ENCODE measurements around the gene EIF5.
"Not testable (repeated sequence)": the region's sequence is repeated elsewhere in the genome, so short reads cannot be mapped to it uniquely, and the experiment has no call there.

Gene EIF5

DNA sequence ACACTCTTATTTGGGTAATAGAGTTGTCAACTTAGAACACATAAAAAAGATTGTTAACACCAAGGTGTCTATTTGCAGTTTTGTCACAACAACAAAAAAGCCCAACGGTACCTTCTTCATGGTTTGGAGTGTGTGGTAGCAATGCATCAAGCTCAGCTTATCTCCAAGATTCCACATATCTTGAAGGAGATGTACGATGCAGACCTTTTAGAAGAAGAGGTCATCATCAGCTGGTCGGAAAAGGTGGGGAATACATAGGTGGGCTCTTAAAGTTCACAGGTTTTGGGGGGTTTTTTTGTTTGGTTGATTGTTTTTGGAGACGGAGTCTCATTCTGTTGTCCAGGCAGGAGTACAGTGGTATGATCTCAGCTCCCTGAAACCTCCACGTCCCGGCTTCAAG lies 5.5 kb downstream of the EIF5 start:
- no peak for DNase-seq

DNA sequence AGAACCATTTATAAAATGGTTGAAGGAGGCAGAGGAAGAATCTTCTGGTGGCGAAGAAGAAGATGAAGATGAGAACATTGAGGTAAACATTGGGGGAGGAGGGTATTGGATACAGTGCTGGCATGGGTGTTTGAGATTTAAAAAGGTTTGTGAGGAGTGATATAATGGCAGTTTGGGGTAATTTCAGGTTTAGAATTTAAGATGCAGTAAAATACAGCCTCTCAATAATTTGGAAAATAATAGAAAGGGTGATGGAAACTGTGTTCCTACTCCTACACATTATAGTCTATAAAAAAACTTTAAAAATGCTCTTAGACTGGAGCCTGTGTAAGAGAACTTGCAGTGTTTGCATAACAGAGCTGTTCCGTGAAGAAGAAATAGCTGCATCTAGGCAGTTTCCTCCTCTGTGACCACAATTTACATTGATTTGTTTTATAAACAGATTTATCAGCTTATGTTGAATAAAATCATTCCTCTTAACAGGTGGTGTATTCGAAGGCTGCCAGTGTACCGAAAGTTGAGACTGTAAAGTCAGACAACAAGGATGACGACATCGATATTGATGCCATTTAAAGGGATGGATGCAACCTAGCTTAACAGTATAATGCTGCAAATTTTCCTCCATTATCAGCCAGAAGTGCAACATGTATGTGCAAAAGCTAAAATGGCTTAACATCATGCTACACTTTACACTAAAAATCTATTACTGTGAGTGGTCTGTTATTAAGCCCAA lies 6.6 kb downstream of the EIF5 start:
- DNase-seq: no peak

DNA sequence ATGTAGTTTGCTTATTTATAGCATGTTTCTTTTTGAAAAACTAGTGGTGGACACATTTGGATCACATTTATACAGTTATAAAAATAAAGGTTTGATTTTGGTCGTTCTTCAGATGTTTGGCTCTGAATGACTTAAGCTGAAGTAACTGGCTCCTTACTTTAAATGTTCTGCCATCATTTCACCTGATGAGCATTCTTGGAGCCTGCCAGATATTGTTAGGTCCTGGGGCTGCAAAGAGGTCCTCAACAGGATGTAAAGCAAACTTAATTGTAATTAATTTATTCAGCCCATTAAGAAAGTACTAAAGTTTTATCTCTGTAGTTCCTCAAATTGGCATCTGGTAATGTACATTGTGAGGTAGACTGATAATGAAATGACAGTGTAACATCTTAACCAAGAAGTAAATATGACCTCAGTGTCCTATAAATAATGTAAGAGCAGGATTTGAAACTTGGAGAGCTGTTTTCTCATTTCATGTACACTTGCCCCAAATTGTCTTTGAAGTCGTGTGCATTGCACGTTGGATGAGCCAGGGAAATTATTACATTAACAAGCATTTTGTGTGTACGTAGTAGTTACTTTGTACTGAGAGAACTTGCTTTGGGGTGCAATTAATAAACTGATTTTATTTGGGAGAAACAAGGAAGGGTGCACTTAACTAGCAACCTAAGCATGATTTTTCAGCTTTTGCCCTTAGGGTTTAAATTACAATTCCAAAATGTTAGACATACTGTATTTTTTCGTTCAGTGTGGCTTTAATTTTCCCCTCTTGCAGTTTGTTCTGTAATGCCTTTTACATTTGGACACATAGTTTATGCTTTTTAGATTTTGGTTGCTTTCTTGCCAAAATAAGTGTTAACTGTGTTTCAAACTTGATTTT lies 7.5 kb downstream of the EIF5 start:
- DNase-seq: no peak

DNA sequence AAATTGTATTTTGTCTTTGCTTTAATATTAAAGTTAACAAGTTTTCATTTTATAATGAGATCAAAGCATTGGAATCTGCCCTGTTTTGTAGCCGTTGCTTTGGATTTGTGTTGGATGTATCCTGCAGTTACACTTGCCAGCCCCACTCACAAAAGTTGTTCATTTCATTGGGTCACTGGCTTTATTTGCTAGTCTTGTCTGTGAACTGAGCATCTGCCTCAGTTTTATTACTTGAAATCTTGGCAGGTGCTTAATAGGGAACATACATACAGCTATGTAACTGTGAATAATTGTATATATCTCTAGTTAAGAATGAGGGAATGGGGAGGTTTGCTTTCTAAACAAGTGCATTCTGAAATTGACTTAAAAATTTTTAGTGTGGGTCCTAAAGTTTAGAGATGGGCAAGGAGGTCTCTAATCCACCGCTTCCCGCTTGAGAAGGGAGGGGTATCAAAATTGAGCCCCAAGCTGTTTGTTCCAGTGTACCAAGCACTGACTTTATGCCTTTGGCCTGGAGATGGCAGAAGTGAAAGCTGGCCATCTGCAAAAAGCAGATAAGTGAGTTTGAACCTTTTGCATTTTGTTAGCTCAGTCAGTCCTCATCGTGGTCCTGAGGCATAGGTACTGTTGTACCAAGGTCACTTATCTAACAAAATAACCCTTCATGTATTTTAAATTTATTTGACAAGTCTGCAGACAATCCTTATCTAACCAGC lies 9.3 kb downstream of the EIF5 start:
- no peak for DNase-seq

DNA sequence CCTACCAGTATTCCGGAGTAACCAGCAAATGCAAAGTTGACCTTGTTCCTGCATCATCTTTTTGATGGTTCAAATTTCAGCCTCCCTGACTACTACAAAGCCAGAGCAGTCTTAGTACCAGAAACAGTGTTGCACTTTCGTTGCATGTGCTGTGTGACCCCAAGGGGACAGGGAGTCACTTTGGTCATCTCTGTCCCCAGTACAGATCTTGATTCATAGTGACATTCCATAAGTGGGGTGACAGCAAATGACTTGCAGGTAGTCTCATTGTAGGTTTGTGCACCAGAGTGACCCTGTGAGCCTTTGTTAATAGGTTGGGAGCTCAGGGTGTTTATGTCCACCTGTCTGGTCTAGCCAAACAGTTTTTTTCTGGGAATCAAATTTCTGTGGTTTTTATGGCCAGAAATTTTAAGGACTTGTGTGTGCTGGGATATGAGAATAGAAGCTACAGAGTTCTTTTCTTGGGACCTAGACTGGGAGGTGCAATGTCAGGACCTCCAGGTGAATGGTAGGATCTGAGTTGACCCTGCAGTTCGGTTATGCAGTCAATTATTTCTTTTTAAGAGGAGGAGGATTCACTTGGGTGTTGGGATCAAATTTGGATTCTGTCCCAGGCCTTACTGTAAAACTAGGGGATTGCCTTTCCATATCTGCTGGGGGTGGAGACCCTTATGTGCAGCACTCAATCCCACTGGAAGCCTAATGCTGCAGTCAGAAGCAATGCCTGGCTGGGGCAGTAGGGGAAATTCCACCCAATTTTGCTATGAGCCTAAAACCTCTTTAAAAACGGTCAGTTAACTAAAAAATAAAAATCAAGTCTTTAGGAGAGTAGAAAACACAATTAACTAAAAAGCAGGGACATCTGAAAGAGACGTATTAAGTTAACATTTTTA lies 10.1 kb downstream of the EIF5 start:
- DNase-seq: no peak

DNA sequence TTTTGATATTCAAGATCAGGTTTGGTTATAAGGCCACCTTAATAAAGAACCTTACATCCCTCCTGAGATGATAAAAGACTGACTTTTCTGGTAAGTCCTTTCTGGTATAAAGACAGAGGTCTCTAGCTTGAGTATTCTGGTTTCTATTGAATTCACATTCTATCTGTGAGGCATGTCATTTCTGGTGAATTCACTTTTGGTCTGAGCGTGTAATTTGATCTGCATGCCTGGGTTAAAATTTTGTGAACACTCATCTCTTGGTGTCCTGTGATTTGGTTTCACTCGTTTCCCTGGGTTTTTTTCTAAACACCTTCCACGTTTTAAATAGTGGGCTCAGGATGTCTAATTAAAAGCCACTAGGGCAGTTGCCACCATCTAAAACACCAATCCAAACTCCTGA lies 12.2 kb downstream of the EIF5 start:
- no peak for DNase-seq

DNA sequence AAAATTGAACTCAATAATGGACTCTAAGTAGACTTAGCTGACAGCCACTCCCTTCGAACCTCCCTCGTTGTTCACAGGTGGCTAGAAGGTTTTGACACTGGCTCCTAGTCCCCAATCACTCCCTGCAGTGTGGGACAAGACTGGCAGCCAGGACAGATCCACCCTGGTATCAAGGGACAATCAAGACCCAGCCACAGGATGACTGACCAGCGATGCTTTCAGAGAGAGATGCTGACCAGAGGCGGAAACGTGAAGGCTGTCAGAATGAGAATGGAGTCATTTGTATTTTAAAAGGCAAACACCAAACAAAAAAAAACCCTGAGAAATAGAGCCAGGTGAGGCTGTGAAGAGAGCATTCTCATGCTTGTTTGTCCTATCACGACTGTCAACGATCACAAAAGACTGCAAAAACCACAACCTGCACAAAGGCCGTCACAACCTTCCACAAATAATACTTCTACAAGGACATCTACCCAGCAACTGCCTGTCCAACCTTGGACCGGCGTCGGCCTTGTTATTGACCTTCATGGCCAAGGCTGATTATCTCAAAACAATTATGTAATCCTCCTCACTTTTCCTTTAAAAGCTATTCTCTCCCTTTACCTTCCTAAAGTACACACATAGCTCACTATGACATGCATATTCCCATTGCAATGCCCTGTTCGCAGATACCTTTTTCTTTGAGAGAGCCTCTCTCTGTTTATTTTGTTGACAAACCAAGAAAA lies 13.2 kb downstream of the EIF5 start:
- no peak for DNase-seq

DNA sequence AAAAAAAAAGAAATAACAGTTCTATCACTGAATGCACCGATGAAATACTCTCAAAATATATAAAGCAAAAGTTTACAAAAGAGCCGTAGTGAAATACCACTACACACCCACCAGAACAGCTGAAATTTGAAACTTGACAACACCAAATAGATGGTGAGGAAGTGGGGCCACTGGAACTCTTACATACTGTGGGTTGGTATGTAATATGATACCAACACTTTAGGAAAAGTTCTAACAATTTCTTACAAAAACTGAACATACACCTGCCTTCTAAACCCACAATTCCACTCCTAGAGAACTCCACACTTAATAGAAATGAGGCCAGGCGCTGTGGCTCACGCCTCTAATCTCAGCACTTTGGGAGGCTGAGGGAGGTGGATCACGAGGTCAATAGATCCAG lies 14.1 kb downstream of the EIF5 start:
- DNase-seq: no peak

DNA sequence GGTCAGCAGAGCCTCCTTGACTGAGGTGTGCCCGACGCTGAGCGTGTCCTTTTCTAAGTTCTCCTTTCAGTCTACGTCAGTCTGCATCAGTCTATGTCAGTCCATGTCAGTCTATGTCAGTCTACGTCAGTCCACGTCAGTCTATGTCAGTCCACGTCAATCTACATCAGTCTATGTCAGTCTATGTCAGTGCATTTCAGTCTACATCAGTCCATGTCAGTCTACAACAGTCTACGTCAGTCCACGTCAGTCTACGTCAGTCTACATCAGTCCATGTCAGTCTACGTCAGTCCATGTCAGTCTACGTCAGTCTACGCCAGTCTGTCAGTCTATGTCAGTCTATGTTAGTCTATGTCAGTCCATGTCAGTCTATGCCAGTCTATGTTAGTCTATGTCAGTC lies 15.9 kb downstream of the EIF5 start:
- DNase-seq: no peak

DNA sequence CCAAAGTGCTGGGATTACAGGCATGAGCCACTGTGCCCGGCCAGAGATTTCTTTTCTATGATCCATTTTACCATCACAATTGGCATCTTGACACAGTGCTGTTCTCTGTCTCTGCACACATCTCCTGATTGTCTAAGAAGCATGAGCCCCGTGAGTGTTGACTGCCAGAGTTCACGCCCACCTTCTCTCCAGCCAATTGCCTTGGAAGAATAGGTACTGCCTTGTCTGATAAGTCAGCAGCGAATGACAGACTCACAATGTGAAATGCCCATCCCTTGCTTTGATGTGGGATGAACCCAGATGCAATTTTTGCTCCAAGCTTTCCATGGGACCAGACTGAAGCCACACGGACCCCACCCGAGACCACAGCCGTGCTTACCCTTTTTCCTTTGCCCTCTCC lies 19.3 kb downstream of the EIF5 start:
- no peak for DNase-seq

DNA sequence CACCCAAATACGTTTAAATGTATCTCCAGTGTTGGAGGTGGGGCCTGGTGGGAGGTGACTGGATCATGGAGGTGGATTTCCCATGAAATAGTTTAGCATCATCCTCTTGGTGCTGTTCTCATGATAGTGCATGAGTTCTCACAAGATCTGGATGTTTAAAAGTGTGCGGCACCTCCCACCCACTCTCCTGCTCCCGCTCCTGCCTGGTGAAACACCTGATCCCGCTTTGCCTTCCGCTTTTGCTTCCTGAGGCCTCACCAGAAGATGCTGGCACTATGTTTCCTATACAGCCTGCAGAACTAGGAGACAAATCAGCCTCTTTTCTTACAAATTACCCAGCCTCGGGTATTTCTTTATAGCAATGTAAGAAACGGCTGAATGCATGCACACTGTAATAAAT lies 20.1 kb downstream of the EIF5 start:
- DNase-seq: no peak

DNA sequence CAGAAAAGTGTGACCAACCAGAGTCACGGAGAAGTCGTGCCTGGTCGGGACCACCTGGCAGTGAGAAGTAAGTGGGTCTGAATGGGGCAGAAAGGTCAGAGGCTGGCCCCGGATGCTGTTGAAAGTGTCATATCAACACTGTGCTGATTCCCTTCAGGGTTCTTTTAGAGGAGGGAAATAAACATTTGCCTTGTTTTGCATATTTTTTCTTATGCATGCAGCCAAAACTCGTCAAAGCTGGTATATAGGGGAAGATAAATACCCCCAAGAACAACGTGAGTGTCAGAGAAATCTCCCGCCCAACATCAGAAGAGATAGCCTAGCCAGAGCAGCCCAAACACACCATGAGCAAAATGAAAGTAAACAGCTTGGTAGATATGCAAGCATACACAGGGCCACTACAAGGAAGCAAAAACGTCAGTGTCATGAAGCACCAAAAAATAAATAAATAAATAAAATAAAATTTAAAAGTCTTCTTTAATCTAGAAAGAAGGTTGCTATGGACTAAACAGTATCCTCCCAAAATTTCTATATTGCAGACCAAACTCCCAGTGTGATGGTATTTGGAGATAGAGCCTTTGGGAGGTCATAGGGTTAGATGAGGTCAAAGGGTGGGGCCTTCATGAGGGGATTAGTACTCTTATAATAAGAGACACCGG lies 22.1 kb downstream of the EIF5 start:
- DNase-seq: no peak

DNA sequence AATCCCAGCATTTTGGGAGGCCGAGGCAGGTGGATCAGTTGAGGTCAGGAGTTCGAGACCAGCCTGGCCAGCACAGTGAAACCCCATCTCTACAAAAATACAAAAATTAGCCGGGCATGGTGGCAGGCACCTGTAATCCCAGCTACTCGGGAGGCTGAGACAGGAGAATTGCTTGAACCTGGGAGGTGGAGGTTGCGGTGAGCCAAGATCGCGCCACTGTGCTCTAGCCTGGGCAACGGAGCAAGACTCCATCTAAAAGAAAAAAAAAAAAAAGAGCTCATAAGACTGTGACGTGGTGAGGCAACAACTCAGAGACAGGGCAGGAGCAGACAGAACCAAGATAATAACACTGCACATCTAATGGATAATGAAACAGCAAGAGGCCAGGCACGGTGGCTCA lies 23.5 kb downstream of the EIF5 start:
- DNase-seq: not testable (repeated sequence)

DNA sequence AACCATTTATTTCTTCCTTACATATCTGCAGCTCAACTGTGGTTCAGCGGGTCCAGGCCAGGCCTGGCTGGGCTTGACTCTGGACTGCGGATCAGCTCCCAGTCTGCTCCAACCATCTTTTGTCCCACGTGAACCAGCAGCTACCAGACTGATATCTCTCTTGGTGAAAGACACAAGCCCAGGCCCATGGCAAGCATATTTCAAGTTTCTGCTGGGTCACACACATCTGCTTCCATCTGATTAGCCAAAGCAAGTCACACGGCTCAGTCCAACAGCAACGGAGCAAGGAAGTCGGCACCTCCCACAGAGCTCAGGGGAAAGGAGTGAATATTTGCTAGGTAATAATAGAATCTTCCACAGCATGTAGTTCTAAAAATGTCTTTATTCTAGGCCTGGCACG lies 26.5 kb downstream of the EIF5 start:
- no peak for DNase-seq

DNA sequence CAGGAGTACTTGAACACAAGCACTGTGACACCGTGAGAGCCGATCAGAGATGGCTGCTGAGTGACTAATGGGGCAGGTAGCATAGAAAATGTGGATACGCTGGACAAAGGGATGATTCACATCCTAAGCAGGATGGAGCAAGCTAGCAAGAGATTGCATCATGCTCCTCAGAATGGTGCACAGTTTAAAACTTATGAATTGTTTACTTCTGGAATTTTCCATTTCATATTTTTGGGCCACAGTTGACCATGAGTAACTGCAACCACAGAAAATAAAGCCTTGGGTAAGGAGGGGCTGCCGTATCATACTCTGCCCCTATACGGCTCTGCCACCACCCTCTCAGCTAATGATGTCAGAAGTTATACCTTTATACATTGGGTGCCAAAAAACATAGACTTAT lies 27.8 kb downstream of the EIF5 start:
- no peak for DNase-seq

DNA sequence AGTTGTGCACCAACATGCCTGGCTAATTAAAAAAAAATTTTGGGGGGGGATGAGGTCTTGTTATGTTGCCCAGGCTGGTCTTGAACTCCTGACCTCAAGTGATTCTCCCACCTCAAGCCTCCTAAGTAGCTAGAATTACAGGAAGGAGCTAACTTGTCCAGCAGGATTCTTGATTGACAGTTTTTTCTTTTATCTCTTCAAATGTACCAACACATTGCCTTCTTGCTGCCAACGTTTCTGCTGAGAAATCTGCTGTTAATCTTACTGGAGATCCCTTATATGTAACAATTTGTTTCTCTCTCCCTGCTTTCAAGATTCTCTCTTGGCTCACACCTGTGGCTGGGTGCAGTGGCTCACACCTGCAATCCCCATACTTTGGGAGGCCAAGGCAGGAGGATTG lies 28.7 kb downstream of the EIF5 start:
- no peak for DNase-seq

DNA sequence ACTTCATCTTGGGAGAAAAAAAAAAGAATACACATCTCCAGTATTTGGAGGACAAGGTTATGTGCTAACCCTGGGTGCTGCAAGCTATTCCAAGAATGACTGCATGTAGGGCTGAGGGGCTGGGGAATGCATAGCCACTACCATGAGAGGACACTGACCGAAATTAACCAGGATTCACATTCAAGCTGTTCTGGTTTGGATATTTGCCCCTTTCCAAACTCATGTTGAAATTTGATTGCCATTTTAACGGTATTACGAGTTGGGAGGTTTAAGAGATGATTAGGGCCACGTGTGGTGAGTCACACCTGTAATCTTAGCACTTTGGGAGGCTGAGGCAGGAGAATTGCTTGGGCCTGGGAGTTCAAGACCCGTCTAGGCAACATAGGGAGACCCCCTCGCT lies 32.7 kb downstream of the EIF5 start:
- DNase-seq: no peak

DNA sequence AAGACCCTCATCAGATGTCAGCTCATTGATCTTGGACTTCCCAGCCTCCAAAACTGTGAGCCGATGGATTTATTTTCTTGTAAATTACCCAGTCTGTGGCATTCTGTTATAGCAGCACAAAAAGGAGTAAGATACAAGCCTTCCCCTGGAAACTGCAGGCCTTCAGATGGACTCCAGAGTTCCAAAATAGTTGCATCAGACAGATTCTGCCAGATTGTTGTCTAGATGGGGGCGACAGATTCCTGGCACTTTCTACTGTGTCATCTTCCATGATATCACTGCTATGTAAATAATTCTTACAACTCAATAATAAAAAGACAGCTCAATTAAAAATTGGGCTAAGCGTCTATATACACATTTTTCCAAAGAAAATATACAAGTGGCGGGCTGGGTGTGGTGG lies 34.0 kb downstream of the EIF5 start:
- no peak for DNase-seq

DNA sequence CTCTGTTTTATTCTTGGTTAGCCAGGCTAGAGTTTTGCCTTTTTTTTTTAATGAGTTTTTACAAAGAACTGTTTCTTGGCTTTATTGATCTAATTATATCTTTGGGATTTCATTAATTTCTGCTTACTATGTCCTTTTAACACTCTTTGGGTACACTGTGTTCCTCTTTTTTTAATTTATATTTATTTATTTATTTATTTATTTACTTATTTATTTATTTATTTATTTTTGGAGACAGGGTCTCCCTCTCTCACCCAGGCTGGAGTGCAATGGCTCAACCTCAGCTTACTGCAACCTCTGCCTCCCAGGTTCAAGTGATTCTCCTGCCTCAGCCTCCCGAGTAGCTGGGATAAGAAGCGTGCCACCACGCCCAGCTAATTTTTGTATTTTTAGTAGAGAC lies 36.0 kb downstream of the EIF5 start:
- DNase-seq: no peak

DNA sequence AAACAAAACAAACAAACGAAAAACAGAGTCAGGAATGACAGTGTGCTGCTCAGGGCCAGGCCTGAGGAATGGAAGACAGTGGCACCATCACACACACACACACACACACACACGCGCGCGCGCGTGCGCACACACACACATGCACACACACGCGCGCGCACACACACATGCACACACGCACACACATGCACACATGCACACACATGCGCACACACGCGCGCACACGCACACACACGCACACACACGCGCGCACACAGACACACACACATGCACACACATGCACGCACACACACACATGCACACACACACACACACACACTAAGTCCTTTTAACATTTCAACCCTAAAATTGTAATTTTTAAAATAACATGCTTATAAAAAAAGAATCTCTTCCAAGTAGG lies 38.0 kb downstream of the EIF5 start:
- DNase-seq: no peak

DNA sequence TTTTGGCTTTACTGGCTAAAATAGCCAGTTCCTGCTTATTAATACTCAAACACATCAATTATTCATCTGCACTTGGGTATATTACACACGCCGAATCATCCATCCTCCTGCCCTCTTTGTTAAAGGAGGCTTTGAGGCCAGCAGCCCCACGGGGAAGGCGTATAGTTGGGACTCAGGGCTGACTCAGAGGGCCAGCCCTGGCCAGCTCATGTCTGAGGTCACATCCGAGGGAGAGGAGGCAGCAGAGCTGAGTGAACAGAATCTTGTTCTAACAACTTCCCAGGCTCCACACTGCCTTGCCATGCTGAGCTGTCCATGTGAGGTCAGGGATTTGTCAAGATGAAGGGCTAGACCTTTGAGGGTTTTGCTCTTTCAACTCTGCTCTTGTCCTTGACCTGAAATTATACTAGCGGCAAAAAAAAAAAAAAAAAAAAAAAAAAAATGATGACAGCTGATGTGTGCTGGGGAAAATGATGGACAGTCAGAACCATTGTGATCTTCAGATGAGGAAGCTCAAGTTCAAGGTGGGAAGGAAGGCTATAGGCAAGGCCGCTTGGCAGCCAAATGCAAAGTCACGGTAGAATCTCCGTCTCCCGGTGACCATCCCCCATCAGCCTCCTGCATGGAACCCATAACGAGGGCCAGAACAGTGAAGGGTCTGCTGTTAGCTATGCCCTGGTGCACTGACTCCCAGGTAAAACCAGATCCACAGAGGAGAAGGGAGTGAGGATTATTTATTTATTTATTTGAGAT lies 38.7 kb downstream of the EIF5 start:
- DNase-seq: no peak

Data from DMS 273 treated with DMSO at 0.1 percent for 48 hours (cell line).